Bone marrow (tissue), 2 donors: ENCODE measurements around the gene SWAP70.
"Not testable (repeated sequence)": the region's sequence is repeated elsewhere in the genome, so short reads cannot be mapped to it uniquely, and the experiment has no call there.

Source experiments
- DNase-seq, 2 donors: peaks; one replicate each; lab custom pipeline; 2025; lab: John Stamatoyannopoulos, UW

SWAP70 gene

GRCh38 chr11:9722023-9722422, 58.1 kb downstream of the SWAP70 start:
- no peak for DNase-seq

- DNase-seq: no peak
Measured at GRCh38 chr11:9722893-9723292, 59.0 kb downstream of the SWAP70 start.

DNA sequence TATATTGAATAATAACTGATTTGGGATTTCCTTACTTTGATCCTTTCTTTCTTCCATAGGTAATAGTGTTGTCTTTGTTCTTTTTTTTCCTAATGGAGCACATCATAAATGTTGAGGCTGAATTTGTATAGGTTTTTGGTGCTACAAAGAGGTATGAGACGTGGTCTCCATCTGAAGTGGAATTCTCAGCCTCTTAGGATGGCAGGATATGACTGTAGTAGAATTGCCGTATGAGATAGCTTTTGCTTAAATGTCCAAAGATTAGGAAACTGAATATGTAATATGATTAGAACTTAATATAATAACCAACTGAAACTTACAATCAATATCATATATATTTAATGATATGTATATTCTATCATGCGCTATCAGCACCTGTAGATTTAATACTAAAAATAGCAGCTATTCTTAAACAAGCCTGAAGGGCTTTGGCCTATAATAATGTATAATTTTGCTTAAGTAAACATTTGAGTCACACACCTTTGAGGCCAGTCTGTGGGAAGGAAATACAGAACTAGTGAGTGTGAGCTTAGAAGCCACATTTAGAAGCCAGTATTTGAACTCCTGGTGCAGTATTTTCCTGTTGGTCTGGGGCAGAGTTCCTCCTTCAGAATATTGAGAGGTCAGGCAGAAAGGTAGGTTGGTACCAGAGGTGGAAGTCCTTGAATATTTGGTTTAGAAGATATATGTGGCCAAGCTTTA, 62.6 kb downstream of the SWAP70 start:
- DNase-seq: peak in 1 of 2 donors; percentile 35

- no peak for DNase-seq
Measured at GRCh38 chr11:9728058-9728457, 64.2 kb downstream of the SWAP70 start.

DNA sequence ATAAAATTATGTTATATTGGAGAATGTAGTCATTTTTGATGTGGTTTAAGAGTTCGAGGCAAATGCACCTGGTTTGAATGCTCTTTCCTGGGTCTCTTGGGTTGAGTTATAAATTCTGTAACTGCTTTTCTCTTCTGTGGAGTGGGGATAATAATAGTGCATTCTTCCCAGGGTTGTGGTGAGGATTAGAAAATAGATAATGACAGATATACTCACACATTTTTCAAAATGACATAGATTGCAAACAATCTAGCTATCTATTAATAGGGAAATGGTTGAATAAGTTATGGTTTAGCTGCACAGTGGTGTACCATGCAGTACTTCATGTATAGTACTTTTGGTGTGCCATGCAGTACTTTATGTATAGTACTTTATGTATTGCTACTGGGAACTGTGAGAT, 67.4 kb downstream of the SWAP70 start:
- no peak for DNase-seq

DNA sequence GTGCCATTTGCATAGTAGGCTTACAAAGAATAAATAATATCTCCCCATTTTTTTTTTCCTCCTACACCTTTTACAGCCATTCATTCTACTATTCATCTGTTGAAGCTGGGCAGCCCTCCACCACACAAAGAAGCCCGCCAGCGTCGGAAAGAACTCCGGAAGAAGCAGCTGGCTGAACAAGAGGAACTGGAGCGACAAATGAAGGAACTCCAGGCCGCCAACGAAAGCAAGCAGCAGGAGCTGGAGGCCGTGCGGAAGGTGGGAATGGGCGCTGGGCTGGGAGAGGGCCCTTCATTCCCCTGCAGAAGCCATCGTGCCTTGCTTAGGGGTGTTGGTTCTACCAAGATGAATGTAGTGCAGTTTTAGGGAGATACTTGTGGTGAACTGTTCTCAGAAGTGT, 68.6 kb downstream of the SWAP70 start:
- DNase-seq: no peak

DNA sequence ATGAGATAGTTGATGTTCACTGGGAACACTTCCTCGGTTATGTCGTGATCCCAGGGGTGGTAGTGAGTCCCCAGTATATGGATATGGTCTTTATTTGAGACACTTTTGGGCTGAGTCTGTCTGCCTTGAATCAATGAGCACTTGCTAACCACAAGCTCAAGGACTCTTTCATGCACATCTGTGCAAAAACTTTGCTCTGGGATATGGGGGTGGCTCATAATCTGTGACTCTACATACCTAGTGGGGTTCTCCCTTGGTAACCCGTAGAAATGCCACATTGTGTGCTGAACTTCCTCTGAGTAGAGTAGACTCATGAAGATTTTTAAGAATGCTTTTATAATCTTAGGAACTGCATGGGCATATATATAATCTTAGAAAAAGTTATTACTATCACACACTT, 69.3 kb downstream of the SWAP70 start:
- no peak for DNase-seq

- DNase-seq: no peak
Measured at GRCh38 chr11:9735236-9735635, 71.4 kb downstream of the SWAP70 start.

GRCh38 chr11:9735919-9736318, 72.0 kb downstream of the SWAP70 start:
- no peak for DNase-seq

- DNase-seq: no peak
Measured at GRCh38 chr11:9736365-9736764, 72.5 kb downstream of the SWAP70 start.

- no peak for DNase-seq
Measured at GRCh38 chr11:9738116-9738515, 74.2 kb downstream of the SWAP70 start.

DNA sequence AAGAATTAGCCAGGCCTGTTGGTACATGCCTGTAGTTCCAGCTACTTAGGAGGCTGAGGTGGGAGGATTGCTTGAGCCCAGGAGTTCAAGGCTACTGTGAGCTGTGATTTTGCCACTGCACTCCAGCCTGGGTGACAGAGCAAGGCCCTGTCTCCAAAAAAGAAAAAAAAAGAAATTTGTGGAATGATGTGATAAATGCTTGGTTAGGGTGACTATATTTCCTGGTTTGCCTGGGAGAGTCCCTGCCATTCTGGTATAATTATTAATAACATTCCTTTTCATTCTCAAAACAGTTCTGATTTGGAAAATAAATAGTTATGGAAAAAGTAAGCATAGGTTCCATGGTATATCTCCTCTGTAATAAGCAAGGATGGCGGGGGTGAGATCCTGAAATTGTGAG, 74.8 kb downstream of the SWAP70 start:
- no peak for DNase-seq

- DNase-seq: peak in 1 of 2 donors; percentile 93
Measured at GRCh38 chr11:9739123-9739900, 75.4 kb downstream of the SWAP70 start.

DNA sequence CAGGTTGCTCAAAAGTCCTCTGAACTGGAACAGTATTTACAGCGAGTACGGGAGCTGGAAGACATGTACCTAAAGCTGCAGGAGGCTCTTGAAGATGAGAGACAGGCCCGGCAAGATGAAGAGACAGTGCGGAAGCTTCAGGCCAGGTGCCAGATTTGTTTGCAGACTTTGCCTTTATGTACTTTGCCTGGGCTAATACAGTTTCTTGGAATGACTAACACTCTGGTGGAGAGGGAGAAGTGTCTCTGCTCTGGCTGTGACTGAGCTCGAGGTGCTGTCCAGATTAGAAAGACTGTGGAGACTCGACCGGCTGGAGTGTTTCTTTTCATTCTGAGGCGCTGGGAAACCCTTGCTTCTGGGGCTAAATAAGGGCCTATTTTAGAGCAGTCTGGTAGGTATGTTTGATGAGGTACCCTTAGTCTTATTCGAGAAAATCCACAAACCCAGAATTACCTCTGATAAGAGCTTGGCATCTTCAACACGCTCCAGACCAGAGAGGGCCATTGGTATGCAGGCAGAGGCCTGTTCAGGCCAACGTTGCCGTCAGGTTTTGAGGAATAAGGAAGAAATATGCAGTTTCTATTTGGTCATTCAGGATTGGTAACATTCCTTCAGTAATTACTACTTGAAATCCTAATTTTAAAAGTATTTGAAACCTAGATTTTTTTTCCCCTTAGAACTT, 76.5 kb downstream of the SWAP70 start:
- DNase-seq: no peak

- DNase-seq: no peak
Measured at GRCh38 chr11:9741260-9741659, 77.4 kb downstream of the SWAP70 start.

- DNase-seq: not testable (repeated sequence)
Measured at GRCh38 chr11:9743512-9743911, 79.6 kb downstream of the SWAP70 start.

DNA sequence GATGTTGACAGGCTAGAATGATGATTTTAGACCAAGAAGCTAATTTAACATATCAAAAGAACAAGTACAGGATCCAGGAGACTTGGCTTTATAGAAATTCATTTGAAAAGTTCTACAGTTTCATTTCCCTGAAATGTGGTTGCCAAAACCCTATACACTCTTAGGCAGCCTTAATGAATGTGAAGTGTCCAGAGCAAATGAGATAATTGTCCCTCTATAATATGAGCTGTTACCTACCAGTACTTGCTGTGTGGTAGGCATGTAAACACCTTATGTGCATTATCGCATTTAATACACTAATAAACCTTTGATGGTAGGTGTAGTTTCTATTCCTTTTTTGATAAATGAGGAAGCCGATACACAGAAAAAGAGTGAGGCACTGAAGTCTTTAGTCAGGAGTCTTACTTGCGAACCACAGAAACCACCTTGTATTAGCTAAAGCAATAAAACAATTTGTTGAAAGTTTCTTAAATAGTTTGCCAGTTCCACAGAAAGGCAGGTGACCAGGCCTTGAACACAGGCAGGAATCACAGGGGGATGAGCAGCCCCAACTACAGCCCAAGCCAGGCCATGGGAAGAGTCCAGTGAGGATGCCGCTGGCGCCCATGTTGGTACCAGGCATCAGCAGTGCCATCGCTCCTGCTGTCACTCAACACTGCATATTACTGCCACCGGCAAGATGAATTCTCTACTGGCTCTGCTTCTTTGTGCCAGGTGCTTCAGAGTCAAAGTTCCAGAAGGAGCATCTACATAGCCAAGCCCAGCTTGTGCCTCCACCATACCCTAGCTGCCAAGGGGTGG, 81.7 kb downstream of the SWAP70 start:
- no peak for DNase-seq

- DNase-seq: no peak
Measured at GRCh38 chr11:9747229-9747628, 83.4 kb downstream of the SWAP70 start.

- DNase-seq: no peak
Measured at GRCh38 chr11:9747828-9748227, 84.0 kb downstream of the SWAP70 start.

GRCh38 chr11:9748361-9748970, 84.6 kb downstream of the SWAP70 start:
- DNase-seq: peak in 1 of 2 donors; percentile 93

GRCh38 chr11:9750551-9750950, 86.7 kb downstream of the SWAP70 start:
- DNase-seq: no peak

DNA sequence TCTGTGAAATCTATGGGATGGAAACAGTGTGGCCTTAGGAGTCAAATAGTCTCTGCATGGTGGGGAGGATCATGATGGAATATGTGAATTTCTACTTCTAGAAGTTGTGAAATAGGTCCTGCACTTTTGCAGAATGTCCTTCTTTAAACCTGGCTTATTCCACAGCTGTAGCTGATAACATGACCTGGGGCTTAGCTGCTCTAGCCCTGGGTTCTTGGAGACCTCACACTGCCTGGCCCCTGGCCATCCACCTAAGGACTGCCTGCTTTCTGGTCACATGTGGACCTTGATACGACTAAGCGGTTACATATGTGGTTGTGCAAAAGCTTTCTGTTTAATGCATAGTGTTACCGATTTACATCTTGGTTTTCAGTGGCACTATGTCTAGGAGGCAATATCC, 88.2 kb downstream of the SWAP70 start:
- no peak for DNase-seq
